Measurements from ENCODE around the gene CTDSPL. TPM values are rescaled to one million over a fixed set of nuclear protein-coding genes. Genes with fewer than 3 reads are reported as not detected.

CTDSPL gene
- total RNA-seq, 1 experiment from 2014 or later: 16.6 TPM

GRCh38 chr3:37833302-37834186 is 28.1 kb upstream of the CTDSPL start:
- intact Hi-C loops (cut with micrococcal nuclease; ENCODE audit: unreplicated experiment) (no loop called here), in situ Hi-C loops (cut with HindIII; ENCODE audit: low pct_unique_long_range_greater_than_20kb, low sequenced_read_pairs) (no loop called here)
- ATAC-seq (peak; percentile 70), DNase-seq (ENCODE audit: low read depth, low spot score) (no peak)
- ChIA-PET CTCF (no interaction called here), POLR2A (no interaction called here)
- BruUV-seq (replicated peaks): no TSS peak
- Histone ChIP-seq H3K27ac (ENCODE audit: low read length) (no peak overlapping the region), H3K36me3 (ENCODE audit: control insufficient read depth, insufficient read depth, low read length) (no peaks in the 10 kb centered on the region), H3K9me3 (ENCODE audit: control insufficient read depth, insufficient read depth, low read depth, low read length) (no peaks in the 10 kb centered on the region), H3K4me1 (ENCODE audit: control insufficient read depth, insufficient read depth, low read length) (no peaks in the 10 kb centered on the region), H3K27me3 (ENCODE audit: control insufficient read depth, insufficient read depth, low read length) (no peaks in the 10 kb centered on the region), H3K4me3 (ENCODE audit: low read depth in 2 of 2, low read length in 2 of 2) (no peak overlapping the region)
- TF ChIP-seq, protein P1, sequence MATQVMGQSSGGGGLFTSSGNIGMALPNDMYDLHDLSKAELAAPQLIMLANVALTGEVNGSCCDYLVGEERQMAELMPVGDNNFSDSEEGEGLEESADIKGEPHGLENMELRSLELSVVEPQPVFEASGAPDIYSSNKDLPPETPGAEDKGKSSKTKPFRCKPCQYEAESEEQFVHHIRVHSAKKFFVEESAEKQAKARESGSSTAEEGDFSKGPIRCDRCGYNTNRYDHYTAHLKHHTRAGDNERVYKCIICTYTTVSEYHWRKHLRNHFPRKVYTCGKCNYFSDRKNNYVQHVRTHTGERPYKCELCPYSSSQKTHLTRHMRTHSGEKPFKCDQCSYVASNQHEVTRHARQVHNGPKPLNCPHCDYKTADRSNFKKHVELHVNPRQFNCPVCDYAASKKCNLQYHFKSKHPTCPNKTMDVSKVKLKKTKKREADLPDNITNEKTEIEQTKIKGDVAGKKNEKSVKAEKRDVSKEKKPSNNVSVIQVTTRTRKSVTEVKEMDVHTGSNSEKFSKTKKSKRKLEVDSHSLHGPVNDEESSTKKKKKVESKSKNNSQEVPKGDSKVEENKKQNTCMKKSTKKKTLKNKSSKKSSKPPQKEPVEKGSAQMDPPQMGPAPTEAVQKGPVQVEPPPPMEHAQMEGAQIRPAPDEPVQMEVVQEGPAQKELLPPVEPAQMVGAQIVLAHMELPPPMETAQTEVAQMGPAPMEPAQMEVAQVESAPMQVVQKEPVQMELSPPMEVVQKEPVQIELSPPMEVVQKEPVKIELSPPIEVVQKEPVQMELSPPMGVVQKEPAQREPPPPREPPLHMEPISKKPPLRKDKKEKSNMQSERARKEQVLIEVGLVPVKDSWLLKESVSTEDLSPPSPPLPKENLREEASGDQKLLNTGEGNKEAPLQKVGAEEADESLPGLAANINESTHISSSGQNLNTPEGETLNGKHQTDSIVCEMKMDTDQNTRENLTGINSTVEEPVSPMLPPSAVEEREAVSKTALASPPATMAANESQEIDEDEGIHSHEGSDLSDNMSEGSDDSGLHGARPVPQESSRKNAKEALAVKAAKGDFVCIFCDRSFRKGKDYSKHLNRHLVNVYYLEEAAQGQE (IDR thresholded peaks at IDR 0.05; ENCODE audit: insufficient read depth in 1 of 2, low read depth in 2 of 2, low read length in 1 of 2): no peak
- TF ChIP-seq, protein P2, sequence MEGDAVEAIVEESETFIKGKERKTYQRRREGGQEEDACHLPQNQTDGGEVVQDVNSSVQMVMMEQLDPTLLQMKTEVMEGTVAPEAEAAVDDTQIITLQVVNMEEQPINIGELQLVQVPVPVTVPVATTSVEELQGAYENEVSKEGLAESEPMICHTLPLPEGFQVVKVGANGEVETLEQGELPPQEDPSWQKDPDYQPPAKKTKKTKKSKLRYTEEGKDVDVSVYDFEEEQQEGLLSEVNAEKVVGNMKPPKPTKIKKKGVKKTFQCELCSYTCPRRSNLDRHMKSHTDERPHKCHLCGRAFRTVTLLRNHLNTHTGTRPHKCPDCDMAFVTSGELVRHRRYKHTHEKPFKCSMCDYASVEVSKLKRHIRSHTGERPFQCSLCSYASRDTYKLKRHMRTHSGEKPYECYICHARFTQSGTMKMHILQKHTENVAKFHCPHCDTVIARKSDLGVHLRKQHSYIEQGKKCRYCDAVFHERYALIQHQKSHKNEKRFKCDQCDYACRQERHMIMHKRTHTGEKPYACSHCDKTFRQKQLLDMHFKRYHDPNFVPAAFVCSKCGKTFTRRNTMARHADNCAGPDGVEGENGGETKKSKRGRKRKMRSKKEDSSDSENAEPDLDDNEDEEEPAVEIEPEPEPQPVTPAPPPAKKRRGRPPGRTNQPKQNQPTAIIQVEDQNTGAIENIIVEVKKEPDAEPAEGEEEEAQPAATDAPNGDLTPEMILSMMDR (IDR thresholded peaks at IDR 0.05): peak; percentile 34

DNA sequence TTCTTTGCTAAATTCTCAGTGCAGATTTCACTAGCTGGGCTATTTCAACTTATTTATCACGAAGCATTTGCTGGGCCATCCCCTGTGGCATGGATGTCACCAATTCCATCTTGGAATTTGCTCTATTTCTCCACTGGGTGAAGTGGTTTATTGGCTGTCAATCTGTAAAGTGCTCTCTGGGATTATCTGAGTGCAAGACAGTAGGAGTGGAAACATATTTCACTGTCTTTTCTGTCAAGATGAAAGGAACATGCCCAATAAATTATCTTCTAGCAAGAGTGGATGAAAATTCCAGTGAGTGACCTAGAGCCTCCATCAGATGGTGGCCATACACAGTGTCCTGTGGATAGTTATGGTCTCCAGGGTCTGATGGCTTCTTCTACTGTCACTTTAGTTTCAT is 25.1 kb upstream of the CTDSPL start:
- BruUV-seq (replicated peaks): no TSS peak

More for the DNA sequence above, 25.1 kb upstream of the CTDSPL start:
- no peak overlapping the region for H3K4me3 ChIP-seq (ENCODE audit: low read depth in 2 of 2, low read length in 2 of 2)
- no peak overlapping the region for H3K27ac ChIP-seq (ENCODE audit: low read length)
- in situ Hi-C loops (cut with HindIII; ENCODE audit: low pct_unique_long_range_greater_than_20kb, low sequenced_read_pairs) (no loop called here), intact Hi-C loops (cut with micrococcal nuclease; ENCODE audit: unreplicated experiment) (no loop called here)
- TF ChIP-seq, protein P2 (IDR thresholded peaks at IDR 0.05): no peak
- TF ChIP-seq POLR2AphosphoS5 (IDR thresholded peaks at IDR 0.05; ENCODE audit: low read depth, low read length): no peak
- no peak for TF ChIP-seq SIN3A (IDR thresholded peaks at IDR 0.05; ENCODE audit: borderline replicate concordance, insufficient read depth, low read depth, low read length)
- no peak for TF ChIP-seq TCF7L2 (IDR thresholded peaks at IDR 0.05; ENCODE audit: low read depth, low read length)
- TF ChIP-seq, protein P1 (IDR thresholded peaks at IDR 0.05; ENCODE audit: insufficient read depth in 1 of 2, low read depth in 2 of 2, low read length in 1 of 2): no peak
- H3K4me1 ChIP-seq (ENCODE audit: control insufficient read depth, insufficient read depth, low read length): no peaks in the 10 kb centered on the region
- ATAC-seq: no peak
- no peak for DNase-seq (ENCODE audit: low read depth, low spot score)
- H3K9me3 ChIP-seq (ENCODE audit: control insufficient read depth, insufficient read depth, low read depth, low read length): no peaks in the 10 kb centered on the region
- ChIA-PET POLR2A (no interaction called here), CTCF (no interaction called here)
- H3K27me3 ChIP-seq (ENCODE audit: control insufficient read depth, insufficient read depth, low read length): no peaks in the 10 kb centered on the region
- H3K36me3 ChIP-seq (ENCODE audit: control insufficient read depth, insufficient read depth, low read length): no peaks in the 10 kb centered on the region
